Measurements from ENCODE around the gene PTBP3. TPM values are rescaled to one million over a fixed set of nuclear protein-coding genes. Genes with fewer than 3 reads are reported as not detected.

The PTBP3 gene
- polyA plus RNA-seq, 3 donors, result 80.2 to 116 (median 99.9) TPM

- no peak for DNase-seq (ENCODE audit: extremely low read depth in 1 of 11, low read depth in 9 of 11, low spot score in 4 of 11)
Observed at GRCh38 chr9:112332214-112332613, 1.2 kb downstream of the PTBP3 start.

GRCh38 chr9:112331674-112331952 is 1.8 kb downstream of the PTBP3 start:
- DNase-seq (ENCODE audit: extremely low read depth in 1 of 11, low read depth in 9 of 11, low spot score in 4 of 11), result no peak

- no peak for DNase-seq (ENCODE audit: extremely low read depth in 1 of 11, low read depth in 9 of 11, low spot score in 4 of 11)
Observed at GRCh38 chr9:112328545-112328944, 4.9 kb downstream of the PTBP3 start.

- no peak for DNase-seq (ENCODE audit: extremely low read depth in 1 of 11, low read depth in 9 of 11, low spot score in 4 of 11)
Observed at GRCh38 chr9:112327718-112328450, 5.5 kb downstream of the PTBP3 start.

- no peak for DNase-seq (ENCODE audit: extremely low read depth in 1 of 11, low read depth in 9 of 11, low spot score in 4 of 11)
Observed at GRCh38 chr9:112326194-112326593, 7.2 kb downstream of the PTBP3 start.

GRCh38 chr9:112325600-112325999 is 7.8 kb downstream of the PTBP3 start:
- no peak for DNase-seq (ENCODE audit: extremely low read depth in 1 of 11, low read depth in 9 of 11, low spot score in 4 of 11)

- no peak for DNase-seq (ENCODE audit: extremely low read depth in 1 of 11, low read depth in 9 of 11, low spot score in 4 of 11)
Observed at GRCh38 chr9:112325127-112325526, 8.3 kb downstream of the PTBP3 start.

- no peak for DNase-seq (ENCODE audit: extremely low read depth in 1 of 11, low read depth in 9 of 11, low spot score in 4 of 11)
Observed at GRCh38 chr9:112323378-112323854, 10.0 kb downstream of the PTBP3 start.

- no peak for DNase-seq (ENCODE audit: extremely low read depth in 1 of 11, low read depth in 9 of 11, low spot score in 4 of 11)
Observed at GRCh38 chr9:112322701-112323377, 10.6 kb downstream of the PTBP3 start.

- DNase-seq (ENCODE audit: extremely low read depth in 1 of 11, low read depth in 9 of 11, low spot score in 4 of 11), result no peak
Observed at GRCh38 chr9:112316258-112316943, 17.0 kb downstream of the PTBP3 start.

- no peak for DNase-seq (ENCODE audit: extremely low read depth in 1 of 11, low read depth in 9 of 11, low spot score in 4 of 11)
Observed at GRCh38 chr9:112315331-112316257, 17.8 kb downstream of the PTBP3 start.

- no peak for DNase-seq (ENCODE audit: extremely low read depth in 1 of 11, low read depth in 9 of 11, low spot score in 4 of 11)
Observed at GRCh38 chr9:112312139-112312538, 21.3 kb downstream of the PTBP3 start.

GRCh38 chr9:112311497-112311896 is 21.9 kb downstream of the PTBP3 start:
- no peak for DNase-seq (ENCODE audit: extremely low read depth in 1 of 11, low read depth in 9 of 11, low spot score in 4 of 11)

- DNase-seq (ENCODE audit: extremely low read depth in 1 of 11, low read depth in 9 of 11, low spot score in 4 of 11), result no peak
Observed at GRCh38 chr9:112310826-112311225, 22.6 kb downstream of the PTBP3 start.

GRCh38 chr9:112308588-112308987 is 24.8 kb downstream of the PTBP3 start:
- DNase-seq (ENCODE audit: extremely low read depth in 1 of 11, low read depth in 9 of 11, low spot score in 4 of 11), result no peak

GRCh38 chr9:112301420-112301819 is 32.0 kb downstream of the PTBP3 start:
- DNase-seq (ENCODE audit: extremely low read depth in 1 of 11, low read depth in 9 of 11, low spot score in 4 of 11), result no peak

- no peak for DNase-seq (ENCODE audit: extremely low read depth in 1 of 11, low read depth in 9 of 11, low spot score in 4 of 11)
Observed at GRCh38 chr9:112299514-112299913, 33.9 kb downstream of the PTBP3 start.

GRCh38 chr9:112296929-112297328 is 36.5 kb downstream of the PTBP3 start:
- DNase-seq (ENCODE audit: extremely low read depth in 1 of 11, low read depth in 9 of 11, low spot score in 4 of 11), result no peak

- DNase-seq (ENCODE audit: extremely low read depth in 1 of 11, low read depth in 9 of 11, low spot score in 4 of 11), result no peak
Observed at GRCh38 chr9:112295174-112295573, 38.2 kb downstream of the PTBP3 start.
